Measurements from ENCODE around the gene EXD1.
A peak's percentile ranks its signal among the peaks of the same experiment; 100 is the strongest.
"Not testable (repeated sequence)": the region's sequence is repeated elsewhere in the genome, so short reads cannot be mapped to it uniquely, and the experiment has no call there.

The EXD1 gene

DNA sequence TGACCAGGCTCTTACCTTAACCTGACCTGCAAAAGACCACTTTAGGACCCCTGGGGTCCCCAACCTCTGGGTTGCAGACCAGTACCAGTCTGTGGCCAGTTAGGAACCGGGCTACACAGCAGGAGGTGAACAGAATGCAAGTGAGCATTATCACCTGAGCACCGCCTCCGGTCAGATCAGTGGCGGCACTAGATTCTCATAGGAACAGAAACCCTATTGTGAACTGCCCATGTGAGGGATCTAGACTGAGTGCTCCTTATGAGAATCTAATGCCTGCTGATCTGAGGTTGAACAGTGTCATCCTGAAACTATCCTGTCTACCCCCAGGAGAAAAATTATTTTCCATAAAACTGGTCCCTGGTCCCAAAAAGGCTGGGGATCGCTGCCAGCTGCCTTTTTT lies 20.9 kb upstream of the EXD1 start:
- TF ChIP-seq GATA1 (IDR thresholded peaks at IDR 0.05; ENCODE audit: low read depth, low read length) (no peak), POLR2A (IDR thresholded peaks at IDR 0.05; ENCODE audit: low read length) (no peak)
- DNase-seq, result no peak

- not testable (repeated sequence) for DNase-seq
Observed at GRCh38 chr15:41250745-41251144, 20.2 kb upstream of the EXD1 start.

GRCh38 chr15:41241221-41241964 lies 10.8 kb upstream of the EXD1 start:
- DNase-seq, result peak; percentile 62 to 64
- TF ChIP-seq GATA1 (IDR thresholded peaks at IDR 0.05; ENCODE audit: low read depth, low read length) (no peak), POLR2A (IDR thresholded peaks at IDR 0.05; ENCODE audit: low read length) (no peak)

GRCh38 chr15:41238100-41238499 lies 7.5 kb upstream of the EXD1 start:
- TF ChIP-seq POLR2A (IDR thresholded peaks at IDR 0.05; ENCODE audit: low read length) (no peak), GATA1 (IDR thresholded peaks at IDR 0.05; ENCODE audit: low read depth, low read length) (no peak)
- DNase-seq, result no peak

DNA sequence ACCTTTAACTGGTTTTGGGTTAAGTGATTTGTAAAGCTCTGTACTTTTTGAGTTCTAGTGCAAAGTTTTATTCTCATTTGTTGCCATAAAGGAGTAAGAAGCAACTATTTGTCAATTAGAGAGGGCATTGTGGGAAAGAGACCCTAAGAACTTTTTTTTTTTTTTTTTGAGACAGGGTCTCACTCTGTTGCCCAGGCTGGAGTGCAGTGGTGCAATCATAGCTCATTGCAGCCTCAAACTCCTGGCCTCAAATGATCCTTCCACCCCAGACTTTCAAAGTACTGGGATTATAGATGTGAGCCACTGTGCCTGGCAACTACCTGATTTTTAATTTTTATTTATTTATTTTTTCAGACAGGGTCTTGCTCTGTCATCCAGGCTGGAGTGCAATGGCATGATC lies 5.4 kb upstream of the EXD1 start:
- TF ChIP-seq GATA1 (IDR thresholded peaks at IDR 0.05; ENCODE audit: low read depth, low read length) (no peak), POLR2A (IDR thresholded peaks at IDR 0.05; ENCODE audit: low read length) (no peak)

DNA sequence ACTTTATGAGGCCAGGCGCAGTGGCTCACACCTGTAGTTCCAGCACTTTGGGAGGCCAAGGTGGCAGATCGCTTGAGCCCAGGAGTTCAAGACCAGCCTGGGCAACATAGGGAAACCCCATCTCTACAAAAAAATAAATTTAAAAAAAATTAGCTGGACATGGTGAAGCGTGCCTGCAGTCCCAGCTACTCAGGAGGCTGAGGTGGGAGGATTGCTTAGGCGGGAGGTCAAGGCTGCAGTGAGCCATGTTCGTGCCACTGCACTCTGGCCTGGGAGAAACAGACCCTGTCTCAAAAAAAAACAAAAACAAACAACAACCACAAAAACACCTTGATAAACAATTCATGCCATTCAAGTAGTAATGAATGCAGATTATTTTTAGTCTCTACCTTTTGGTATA lies 4.7 kb upstream of the EXD1 start:
- DNase-seq, result not testable (repeated sequence)

More for the DNA sequence above, 5.4 kb upstream of the EXD1 start:
- DNase-seq, result no peak

DNA sequence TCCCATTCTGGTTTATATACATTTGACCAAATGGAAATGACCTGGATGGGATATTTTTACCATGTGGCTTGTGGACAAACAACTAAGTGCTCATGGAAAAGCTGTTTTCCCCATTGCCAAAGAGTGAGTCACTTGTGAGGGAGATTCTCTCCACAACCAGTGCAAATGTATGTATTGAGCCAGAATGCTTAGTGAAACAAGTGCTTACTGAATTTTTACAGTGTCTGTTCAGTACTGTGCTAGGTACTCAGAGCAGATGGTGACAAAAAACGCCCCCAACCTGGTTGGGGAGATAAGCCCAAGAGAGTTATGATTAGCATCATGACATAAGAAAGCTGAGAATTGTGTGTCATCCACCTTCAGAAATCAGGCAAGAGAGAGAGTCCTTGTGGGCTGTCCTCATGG lies 2.8 kb upstream of the EXD1 start:
- no peak for TF ChIP-seq GATA1 (IDR thresholded peaks at IDR 0.05; ENCODE audit: low read depth, low read length)
- no peak for TF ChIP-seq POLR2A (IDR thresholded peaks at IDR 0.05; ENCODE audit: low read length)
- peak; percentile 74 to 83 for DNase-seq

DNA sequence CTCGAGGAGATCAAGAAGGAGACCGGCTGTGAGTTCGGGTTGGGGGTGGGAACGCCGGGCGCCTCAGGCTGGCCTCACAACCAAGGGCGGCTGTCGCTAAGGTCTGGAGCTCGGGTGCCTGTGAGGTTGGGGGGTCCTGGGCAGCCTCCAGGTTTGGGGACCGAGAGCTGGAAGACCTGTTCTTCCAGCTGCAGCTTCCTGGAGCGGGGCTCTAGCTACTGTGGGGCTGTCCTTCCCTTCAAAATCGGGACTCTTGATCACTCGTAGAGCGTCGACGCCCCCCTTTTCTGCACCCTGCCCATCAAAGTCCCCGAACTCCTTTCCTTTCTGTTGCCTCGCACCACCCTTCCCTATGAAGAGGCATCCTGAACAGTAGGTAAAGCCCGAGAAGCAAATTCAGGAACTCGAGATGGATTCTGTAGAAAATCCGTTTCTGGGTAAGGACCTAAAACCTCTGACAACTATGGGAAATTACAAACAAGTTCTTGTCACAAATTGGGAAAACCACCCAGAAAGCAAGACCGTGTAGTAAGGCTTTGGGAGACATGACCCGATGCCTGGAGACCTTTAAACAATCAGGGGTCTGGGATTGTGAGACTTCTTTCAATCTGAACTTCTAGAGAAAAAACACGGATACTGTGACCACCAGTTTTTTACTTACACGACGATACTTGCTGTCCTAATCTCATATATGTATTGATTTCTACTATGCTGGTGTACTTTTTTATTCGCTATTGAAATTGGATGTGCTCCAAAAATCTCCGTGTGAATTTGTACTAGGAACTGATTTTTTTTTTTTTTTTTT lies 1.1 kb upstream of the EXD1 start:
- peak in 1 of 2 experiments; percentile 35 for DNase-seq
- TF ChIP-seq GATA1 (IDR thresholded peaks at IDR 0.05; ENCODE audit: low read depth, low read length) (no peak), POLR2A (IDR thresholded peaks at IDR 0.05; ENCODE audit: low read length) (no peak)

DNA sequence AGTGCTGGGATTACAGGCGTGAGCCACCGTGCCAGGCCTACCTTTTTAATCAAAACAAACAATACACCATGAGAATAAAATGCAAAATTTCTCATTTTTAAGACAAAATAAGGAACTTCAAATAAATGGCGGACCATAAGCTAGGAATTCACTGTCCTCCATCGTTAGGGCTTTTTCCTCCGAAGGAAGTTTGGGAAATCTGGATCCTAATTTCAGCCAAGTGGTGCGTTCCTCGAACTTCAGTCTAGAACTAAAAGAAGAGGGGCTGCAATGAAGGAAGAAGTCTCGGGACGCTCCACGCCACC lies 260 bp downstream of the EXD1 start:
- no peak for DNase-seq

GRCh38 chr15:41219381-41219780 lies 11.2 kb downstream of the EXD1 start:
- TF ChIP-seq POLR2A (IDR thresholded peaks at IDR 0.05; ENCODE audit: low read length) (no peak), GATA1 (IDR thresholded peaks at IDR 0.05; ENCODE audit: low read depth, low read length) (no peak)
- DNase-seq, result no peak

More for the DNA sequence above, 260 bp downstream of the EXD1 start:
- no peak for TF ChIP-seq POLR2A (IDR thresholded peaks at IDR 0.05; ENCODE audit: low read length)
- no peak for TF ChIP-seq GATA1 (IDR thresholded peaks at IDR 0.05; ENCODE audit: low read depth, low read length)

DNA sequence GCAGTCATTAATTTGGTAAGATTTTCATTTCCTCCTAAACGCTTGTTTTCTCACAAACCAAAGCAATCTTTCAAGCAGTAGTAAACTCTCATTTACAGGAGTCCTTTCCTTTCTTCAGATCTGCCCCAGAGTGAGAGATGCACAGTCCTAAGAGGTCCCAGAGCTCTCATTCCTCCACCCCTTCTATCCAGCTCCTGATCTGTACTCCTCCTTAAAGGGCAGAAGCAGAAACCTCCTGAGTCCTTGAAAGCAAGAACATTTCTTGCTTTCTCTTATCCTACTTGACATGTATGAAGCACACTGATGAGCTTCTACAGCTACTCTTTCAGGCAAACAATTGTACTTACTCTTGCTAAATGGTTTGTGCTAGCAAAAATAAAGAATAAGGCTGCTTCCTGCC lies 11.7 kb downstream of the EXD1 start:
- DNase-seq, result no peak
- TF ChIP-seq POLR2A (IDR thresholded peaks at IDR 0.05; ENCODE audit: low read length) (no peak), GATA1 (IDR thresholded peaks at IDR 0.05; ENCODE audit: low read depth, low read length) (no peak)

- DNase-seq, result no peak
- TF ChIP-seq POLR2A (IDR thresholded peaks at IDR 0.05; ENCODE audit: low read length) (no peak), GATA1 (IDR thresholded peaks at IDR 0.05; ENCODE audit: low read depth, low read length) (no peak)
Observed at GRCh38 chr15:41215708-41216107, 14.8 kb downstream of the EXD1 start.

DNA sequence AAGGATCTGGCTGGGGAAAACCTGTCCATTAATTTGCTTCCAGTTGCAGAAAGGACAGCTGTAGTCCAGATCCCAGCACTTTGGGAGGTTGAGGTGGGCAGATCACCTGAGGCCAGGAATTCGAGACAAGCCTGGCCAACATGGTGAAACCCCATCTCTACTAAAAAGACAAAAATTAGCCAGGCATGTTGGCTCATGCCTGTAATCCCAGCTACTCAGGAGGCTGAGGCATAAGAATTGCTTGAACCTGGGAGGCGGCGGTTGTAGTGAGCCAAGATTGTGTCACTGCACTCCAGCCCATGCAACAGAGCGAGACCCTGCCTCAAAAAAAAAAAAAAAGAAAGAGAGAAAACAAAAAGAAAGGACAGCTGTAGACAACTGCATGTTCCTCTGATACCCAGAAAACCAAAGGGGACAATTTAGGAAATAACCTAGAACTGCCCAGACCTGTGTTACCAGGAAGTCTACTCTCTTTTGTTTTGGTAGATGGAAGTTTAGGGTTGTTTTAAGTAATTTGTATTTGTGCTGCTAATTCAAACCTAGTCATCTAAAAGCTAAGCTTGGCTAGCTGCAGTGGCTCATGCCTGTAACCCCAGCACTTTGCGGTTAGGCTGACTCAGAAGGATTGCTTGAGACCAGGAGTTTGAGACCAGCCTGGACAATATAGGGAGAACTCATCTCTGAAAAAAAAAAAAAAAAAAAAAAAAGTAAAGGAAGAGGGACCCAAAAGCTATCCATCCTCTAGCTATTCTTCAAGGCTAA lies 22.7 kb downstream of the EXD1 start:
- no peak for DNase-seq
- no peak for TF ChIP-seq GATA1 (IDR thresholded peaks at IDR 0.05; ENCODE audit: low read depth, low read length)
- TF ChIP-seq POLR2A (IDR thresholded peaks at IDR 0.05; ENCODE audit: low read length), result no peak

DNA sequence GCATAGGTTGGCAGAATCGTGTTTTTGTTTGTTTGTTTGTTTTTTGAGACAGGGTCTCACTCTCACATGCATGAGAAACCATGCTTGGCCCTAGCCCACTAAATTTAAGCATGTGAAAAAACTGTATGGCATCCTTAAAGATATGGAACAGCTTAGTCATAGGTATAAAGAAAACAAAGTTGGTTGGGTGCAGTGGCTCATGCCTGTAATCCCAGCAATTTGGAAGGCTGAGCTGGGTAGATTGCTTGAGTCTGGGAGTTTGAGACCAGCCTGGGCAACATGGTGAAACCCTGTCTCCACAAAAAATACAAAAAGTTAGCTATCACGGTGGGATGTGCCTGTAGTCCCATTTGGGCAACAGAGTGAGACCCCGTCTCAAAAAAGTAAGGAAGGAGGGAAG lies 25.2 kb downstream of the EXD1 start:
- DNase-seq, result no peak
- no peak for TF ChIP-seq POLR2A (IDR thresholded peaks at IDR 0.05; ENCODE audit: low read length)
- TF ChIP-seq GATA1 (IDR thresholded peaks at IDR 0.05; ENCODE audit: low read depth, low read length), result no peak

Measured in erythroblast (primary cell).